Stimulated activated memory B cell treated with anti-CD40 and anti-IgM and Interleukin-4, amounts not matched to agents 10 μg/mL and 1 μg/mL and 100 μg/mL, for 72 hours (primary cell): ENCODE measurements around the gene MTARC2.

ENCODE experiments used
- ATAC-seq: fragments of 150-1000 bp; cut with Tn5 transposase; 2 replicates; pipeline ENCODE4 v1.10.0; 2021
- H3K27ac Mint-ChIP-seq: one replicate; pipeline ENCODE4 v1.8.0; 2022; ENCODE audit warnings: mild to moderate bottlenecking, mixed read lengths
- H3K27me3 Mint-ChIP-seq: one replicate; pipeline ENCODE4 v1.8.0; 2022; ENCODE audit warnings: mixed read lengths
- H3K36me3 Mint-ChIP-seq: one replicate; pipeline ENCODE4 v1.8.0; 2022; ENCODE audit warnings: mixed read lengths
- H3K4me1 Mint-ChIP-seq: one replicate; pipeline ENCODE4 v1.8.0; 2022; ENCODE audit warnings: mixed read lengths
- H3K4me3 Mint-ChIP-seq: one replicate; pipeline ENCODE4 v1.8.0; 2022; ENCODE audit warnings: mild to moderate bottlenecking, moderate library complexity, mixed read lengths
- H3K9me3 Mint-ChIP-seq: one replicate; pipeline ENCODE4 v1.8.0; 2022; ENCODE audit warnings: mixed read lengths

MTARC2 gene

GRCh38 chr1:220812308-220812707, 64.2 kb downstream of the MTARC2 start:
- Mint-ChIP-seq H3K27me3 (peaks cover 12% of the 10 kb centered on the region), H3K4me3 (no peak overlapping the region), H3K36me3 (peaks cover 23% of the 10 kb centered on the region), H3K27ac (no peak overlapping the region), H3K9me3 (no peaks in the 10 kb centered on the region), H3K4me1 (peaks cover 6% of the 10 kb centered on the region)
- ATAC-seq: no peak

- H3K27me3 Mint-ChIP-seq: peaks cover 12% of the 10 kb centered on the region
- H3K4me3 Mint-ChIP-seq: no peak overlapping the region
- no peak for ATAC-seq
- peaks cover 6% of the 10 kb centered on the region for H3K4me1 Mint-ChIP-seq
- H3K9me3 Mint-ChIP-seq: no peaks in the 10 kb centered on the region
- no peak overlapping the region for H3K27ac Mint-ChIP-seq
- H3K36me3 Mint-ChIP-seq: peaks cover 23% of the 10 kb centered on the region
These were observed 64.9 kb downstream of the MTARC2 start for GRCh38 chr1:220813013-220813412.

GRCh38 chr1:220815409-220815808, 67.3 kb downstream of the MTARC2 start:
- peak; percentile 27 for ATAC-seq
- H3K36me3 Mint-ChIP-seq: peaks cover 32% of the 10 kb centered on the region
- no peak overlapping the region for H3K27ac Mint-ChIP-seq
- peaks cover 18% of the 10 kb centered on the region for H3K27me3 Mint-ChIP-seq
- no peak overlapping the region for H3K4me3 Mint-ChIP-seq
- peaks cover 3% of the 10 kb centered on the region for H3K4me1 Mint-ChIP-seq
- H3K9me3 Mint-ChIP-seq: no peaks in the 10 kb centered on the region

GRCh38 chr1:220817907-220818306, 69.8 kb downstream of the MTARC2 start:
- Mint-ChIP-seq H3K27ac (no peak overlapping the region), H3K4me3 (no peak overlapping the region), H3K36me3 (peaks cover 25% of the 10 kb centered on the region), H3K9me3 (no peaks in the 10 kb centered on the region), H3K27me3 (peaks cover 7% of the 10 kb centered on the region), H3K4me1 (no peaks in the 10 kb centered on the region)
- no peak for ATAC-seq

DNA sequence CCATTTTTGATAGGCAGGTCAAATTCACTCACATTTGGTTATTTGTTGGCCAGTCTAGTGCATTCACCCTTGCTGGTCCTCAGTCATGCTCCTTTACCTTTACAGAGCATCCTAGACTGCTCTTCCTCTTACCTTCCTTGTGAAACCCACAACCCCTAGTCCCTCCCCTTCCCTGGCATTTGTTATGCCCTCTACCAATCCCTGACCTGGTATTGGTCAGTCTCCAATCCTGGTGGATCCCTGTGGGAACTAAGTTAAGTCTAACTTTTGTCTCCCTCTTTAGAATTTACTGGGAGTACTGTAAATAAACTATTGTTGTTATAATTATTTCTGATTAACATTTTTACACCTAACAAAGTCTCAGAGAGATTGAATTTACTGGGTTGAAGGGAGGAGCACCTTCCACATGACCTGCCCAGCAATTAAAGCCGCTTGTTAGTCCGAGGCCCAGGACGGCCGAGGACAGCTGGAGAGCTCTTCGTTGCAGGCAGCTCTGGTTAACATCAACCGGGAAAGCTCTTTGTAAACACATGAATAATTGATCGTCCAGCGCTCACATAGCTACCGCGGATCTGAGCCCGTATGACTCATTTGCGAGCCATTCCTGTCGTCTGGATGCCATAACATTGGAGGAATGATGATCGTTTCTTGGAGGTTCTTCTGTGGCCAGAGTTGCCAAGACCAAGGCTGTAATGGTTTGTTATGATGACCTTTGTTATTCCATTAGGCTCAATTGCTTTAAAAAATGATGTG, 70.5 kb downstream of the MTARC2 start:
- ATAC-seq: no peak
- Mint-ChIP-seq H3K27me3 (peaks cover 14% of the 10 kb centered on the region), H3K4me3 (no peak overlapping the region), H3K9me3 (no peaks in the 10 kb centered on the region), H3K27ac (no peak overlapping the region), H3K4me1 (no peaks in the 10 kb centered on the region), H3K36me3 (peaks cover 18% of the 10 kb centered on the region)

DNA sequence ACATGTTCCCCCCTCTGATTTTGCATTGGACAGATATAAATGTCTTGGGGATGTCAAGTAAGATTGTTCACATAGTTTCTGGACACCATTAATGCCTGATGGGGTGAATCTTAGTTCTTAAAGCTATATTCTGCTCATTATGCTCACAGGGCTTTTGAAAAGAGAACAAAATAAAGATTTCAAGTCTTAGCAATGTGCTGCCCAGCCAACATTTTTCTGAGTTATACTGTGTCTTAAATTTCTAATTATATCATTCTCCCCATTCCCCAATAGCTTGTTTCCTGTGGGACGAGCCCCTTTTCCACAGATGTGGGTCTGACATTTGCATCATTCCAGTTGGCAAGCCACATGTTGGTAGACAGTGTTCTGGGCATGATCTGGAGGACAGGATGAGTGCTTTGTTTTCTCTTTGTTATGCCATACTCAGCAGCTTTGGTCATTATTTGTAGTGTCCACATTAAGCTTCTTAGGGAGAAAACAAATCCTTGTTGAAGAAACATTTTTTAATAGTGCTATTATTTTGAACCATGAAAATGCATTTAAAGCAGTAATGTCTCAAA, 71.4 kb downstream of the MTARC2 start:
- Mint-ChIP-seq H3K36me3 (peaks cover 10% of the 10 kb centered on the region), H3K4me3 (no peak overlapping the region), H3K27ac (no peak overlapping the region), H3K27me3 (peaks cover 24% of the 10 kb centered on the region), H3K9me3 (no peaks in the 10 kb centered on the region), H3K4me1 (no peaks in the 10 kb centered on the region)
- ATAC-seq: no peak

- no peak for ATAC-seq
- H3K4me3 Mint-ChIP-seq: no peak overlapping the region
- H3K36me3 Mint-ChIP-seq: peaks cover 10% of the 10 kb centered on the region
- peaks cover 41% of the 10 kb centered on the region for H3K27me3 Mint-ChIP-seq
- H3K4me1 Mint-ChIP-seq: no peaks in the 10 kb centered on the region
- no peak overlapping the region for H3K27ac Mint-ChIP-seq
- H3K9me3 Mint-ChIP-seq: no peaks in the 10 kb centered on the region
These were observed 76.2 kb downstream of the MTARC2 start for GRCh38 chr1:220824031-220824989.

GRCh38 chr1:220825819-220826551, 77.9 kb downstream of the MTARC2 start:
- Mint-ChIP-seq H3K9me3 (peaks cover 1% of the 10 kb centered on the region), H3K27me3 (peaks cover 36% of the 10 kb centered on the region), H3K27ac (no peak overlapping the region), H3K36me3 (no peaks in the 10 kb centered on the region), H3K4me3 (no peak overlapping the region), H3K4me1 (no peaks in the 10 kb centered on the region)
- no peak for ATAC-seq

GRCh38 chr1:220826729-220827128, 78.6 kb downstream of the MTARC2 start:
- Mint-ChIP-seq H3K27me3 (peaks cover 36% of the 10 kb centered on the region), H3K27ac (no peak overlapping the region), H3K36me3 (no peaks in the 10 kb centered on the region), H3K9me3 (peaks cover 4% of the 10 kb centered on the region), H3K4me1 (no peaks in the 10 kb centered on the region), H3K4me3 (no peak overlapping the region)
- no peak for ATAC-seq

- no peaks in the 10 kb centered on the region for H3K4me1 Mint-ChIP-seq
- peaks cover 4% of the 10 kb centered on the region for H3K9me3 Mint-ChIP-seq
- no peaks in the 10 kb centered on the region for H3K36me3 Mint-ChIP-seq
- H3K4me3 Mint-ChIP-seq: no peak overlapping the region
- no peak for ATAC-seq
- H3K27me3 Mint-ChIP-seq: peaks cover 36% of the 10 kb centered on the region
- H3K27ac Mint-ChIP-seq: no peak overlapping the region
These were observed 79.5 kb downstream of the MTARC2 start for GRCh38 chr1:220827445-220828178.

DNA sequence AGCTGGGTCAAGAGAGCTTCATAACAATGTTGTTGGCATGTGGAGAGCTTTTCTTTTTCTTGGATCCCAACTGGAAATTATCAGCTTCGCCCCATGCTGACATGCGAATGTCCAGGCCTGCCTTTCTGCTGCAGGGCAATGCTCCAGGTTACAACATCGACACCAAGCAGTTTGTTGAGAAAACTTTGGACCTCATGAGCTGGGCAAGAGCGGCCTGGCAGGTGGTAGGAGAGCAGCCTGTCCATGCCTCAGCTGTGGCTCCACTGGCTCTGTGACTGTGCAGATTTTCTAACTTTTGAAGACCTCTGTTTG, 80.0 kb downstream of the MTARC2 start:
- no peaks in the 10 kb centered on the region for H3K36me3 Mint-ChIP-seq
- ATAC-seq: no peak
- H3K27me3 Mint-ChIP-seq: peaks cover 33% of the 10 kb centered on the region
- no peaks in the 10 kb centered on the region for H3K4me1 Mint-ChIP-seq
- peaks cover 4% of the 10 kb centered on the region for H3K9me3 Mint-ChIP-seq
- H3K27ac Mint-ChIP-seq: no peak overlapping the region
- no peak overlapping the region for H3K4me3 Mint-ChIP-seq

GRCh38 chr1:220828950-220829586, 80.9 kb downstream of the MTARC2 start:
- Mint-ChIP-seq H3K9me3 (peaks cover 4% of the 10 kb centered on the region), H3K4me1 (no peaks in the 10 kb centered on the region), H3K4me3 (no peak overlapping the region), H3K36me3 (no peaks in the 10 kb centered on the region), H3K27me3 (peaks cover 24% of the 10 kb centered on the region), H3K27ac (no peak overlapping the region)
- ATAC-seq: no peak

DNA sequence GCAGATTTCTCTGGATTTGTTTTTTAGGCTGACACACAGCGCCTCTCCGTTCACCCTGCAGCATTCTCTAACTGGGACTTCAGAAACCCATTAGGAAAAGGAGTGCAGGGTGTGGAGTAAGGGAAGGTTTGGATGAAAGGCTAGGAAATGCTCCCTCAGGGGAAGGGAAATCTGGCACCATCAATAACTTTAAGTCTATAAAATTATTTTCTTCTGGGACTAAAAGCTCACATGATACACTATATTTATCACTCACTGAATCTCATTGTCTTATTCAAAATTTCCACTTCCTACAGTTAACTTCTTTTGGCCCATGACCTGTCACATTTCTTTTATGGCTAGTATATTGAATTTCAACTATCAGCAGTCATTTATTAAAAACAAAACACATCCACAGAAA, 85.3 kb downstream of the MTARC2 start:
- Mint-ChIP-seq H3K9me3 (peaks cover 4% of the 10 kb centered on the region), H3K4me3 (no peak overlapping the region), H3K4me1 (no peaks in the 10 kb centered on the region), H3K36me3 (no peaks in the 10 kb centered on the region), H3K27ac (no peak overlapping the region), H3K27me3 (peaks cover 21% of the 10 kb centered on the region)
- no peak for ATAC-seq
